Stimulated activated CD8-positive, alpha-beta memory T cell treated with anti-CD3 and anti-CD28 coated beads, Interleukin-2, amount 100 ng/mL, for 1 hour (primary cell): ENCODE results near the gene TSLP.

Experiments used
- DNase-seq, 2 donors: peaks; one replicate each; pipeline ENCODE4 v3.0.0-alpha.2; 2020; ENCODE audit warnings: low read depth in 2 of 2

TSLP gene

DNA sequence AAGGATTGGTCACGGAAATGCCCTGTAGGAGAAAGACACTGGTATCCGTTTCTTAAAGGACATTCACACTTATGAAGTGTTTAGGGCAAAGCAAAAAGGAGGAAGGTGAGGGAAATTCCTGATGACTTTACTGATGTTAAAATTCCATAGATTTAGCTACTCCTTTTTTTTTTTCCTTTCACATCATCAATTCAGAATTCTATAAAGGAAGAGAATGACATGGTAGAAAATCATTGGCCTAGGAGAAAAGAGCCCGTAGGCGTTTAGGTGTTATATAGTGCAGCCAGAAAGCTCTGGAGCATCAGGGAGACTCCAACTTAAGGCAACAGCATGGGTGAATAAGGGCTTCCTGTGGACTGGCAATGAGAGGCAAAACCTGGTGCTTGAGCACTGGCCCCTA, at the start of gene TSLP:
Gene TSLP, plus strand, starts transcription at position 301 of the 400 bp plus-strand sequence. CDS start 178 bp downstream, outside the sequence.
- DNase-seq = no peak

DNA sequence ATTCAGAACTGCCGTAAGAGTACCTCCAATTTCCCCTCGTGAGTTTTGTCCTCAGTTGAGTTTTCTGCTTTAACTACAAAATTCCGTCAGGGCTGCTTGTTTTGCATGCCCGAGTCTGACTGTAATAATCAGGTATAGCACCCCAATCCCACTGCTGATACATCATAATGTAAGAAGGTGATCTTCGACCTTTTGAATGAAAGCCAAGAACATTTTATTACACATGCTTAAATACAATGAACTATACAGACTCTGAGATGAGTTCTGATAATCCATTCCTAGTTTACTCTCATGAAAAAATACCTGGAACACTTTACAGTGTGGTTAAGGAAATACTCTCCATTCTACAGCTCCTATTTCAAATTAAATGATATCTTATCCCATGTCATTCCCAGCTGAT, 49.2 kb upstream of the TSLP start:
- no peak for DNase-seq

DNA sequence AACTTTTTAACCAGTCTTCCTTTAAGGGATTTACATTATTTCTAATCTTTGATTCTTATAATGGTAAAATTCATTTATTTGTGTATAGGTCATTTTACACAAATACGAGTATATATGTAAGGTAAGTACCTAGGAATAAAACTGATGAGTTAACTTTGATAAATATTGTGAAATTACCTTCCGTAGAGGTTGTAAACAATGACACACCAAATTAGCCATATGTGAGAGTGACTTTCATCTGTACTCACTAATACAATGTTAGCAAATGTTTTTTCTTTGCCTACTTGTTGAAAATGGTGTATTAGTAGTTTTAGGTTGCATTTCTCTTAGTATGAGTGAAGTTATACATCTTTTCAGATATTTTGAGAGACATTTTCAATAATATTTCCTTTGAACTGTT, 42.6 kb upstream of the TSLP start:
- DNase-seq = no peak

DNA sequence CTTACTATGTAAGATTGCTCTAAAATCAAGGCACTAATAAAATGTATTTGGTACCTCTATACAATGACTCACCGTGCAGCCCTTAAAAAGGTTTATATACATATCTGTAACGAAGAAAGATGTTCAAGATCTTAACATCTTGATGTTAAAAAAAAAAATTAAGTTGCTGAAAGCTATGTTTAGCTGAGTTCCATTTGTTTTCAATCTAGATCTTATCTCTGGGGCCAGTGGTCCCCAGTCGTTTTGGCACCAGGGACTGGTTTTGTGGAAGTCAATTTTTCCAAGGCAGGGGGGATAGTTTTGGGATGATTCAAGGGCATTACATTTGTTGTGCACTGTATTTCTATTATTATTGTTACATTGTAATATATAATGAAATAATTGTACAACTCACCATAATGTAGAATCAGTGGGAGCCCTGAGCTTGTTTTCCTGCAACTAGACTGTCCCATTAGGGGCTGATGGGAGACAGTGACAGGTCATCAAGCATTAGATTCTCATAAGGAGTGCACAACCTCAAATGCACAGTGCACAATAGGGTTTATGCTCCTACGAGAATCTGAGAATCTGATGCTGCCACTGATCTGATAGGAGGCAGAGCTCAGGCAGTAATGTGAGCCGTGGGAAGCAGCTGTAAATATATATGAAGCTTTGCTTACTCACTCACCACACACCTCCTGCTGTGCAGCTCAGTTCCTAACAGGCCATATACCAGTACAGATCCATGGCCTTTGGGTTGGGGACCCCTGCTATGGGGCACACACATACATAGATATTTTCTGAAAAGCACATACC, 27.6 kb upstream of the TSLP start:
- DNase-seq = no peak

DNA sequence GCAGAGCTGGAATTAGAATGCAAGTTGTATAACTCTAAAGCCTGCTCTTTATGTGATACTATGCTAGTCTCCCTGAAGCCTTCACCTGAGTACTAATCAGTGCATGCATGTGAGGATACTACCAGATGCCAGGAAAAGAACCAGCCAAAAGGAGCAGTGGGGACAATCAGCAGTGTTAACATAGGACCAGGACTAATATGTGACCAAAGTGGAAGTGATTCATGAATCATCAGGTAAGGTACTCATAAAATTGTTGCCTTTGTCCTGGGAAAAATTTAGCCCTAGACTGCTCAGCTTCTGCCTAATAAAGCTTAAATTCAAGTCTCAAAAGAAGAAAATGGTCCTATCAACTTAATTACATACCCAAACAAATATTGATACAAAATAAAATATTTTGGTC, 13.4 kb upstream of the TSLP start:
- DNase-seq = no peak

DNA sequence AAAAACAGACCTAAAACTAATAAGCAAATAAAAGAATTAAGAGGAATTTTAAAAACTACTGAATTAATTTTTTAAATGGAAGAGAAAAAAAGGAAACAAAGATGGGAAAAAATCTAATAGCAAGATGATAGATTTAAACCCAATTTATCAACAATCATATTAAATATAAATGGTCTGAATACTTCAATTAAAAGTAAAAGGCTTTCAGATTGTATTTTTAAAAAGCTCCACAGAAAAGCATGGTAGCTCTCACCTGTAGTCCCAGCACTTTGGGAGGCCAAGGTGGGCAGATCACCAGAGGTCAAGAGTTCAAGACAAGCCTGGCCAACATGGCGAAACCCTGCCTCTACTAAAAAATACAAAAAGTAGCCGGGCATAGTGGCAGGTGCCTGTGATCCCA, 11.3 kb upstream of the TSLP start:
- no peak for DNase-seq

DNA sequence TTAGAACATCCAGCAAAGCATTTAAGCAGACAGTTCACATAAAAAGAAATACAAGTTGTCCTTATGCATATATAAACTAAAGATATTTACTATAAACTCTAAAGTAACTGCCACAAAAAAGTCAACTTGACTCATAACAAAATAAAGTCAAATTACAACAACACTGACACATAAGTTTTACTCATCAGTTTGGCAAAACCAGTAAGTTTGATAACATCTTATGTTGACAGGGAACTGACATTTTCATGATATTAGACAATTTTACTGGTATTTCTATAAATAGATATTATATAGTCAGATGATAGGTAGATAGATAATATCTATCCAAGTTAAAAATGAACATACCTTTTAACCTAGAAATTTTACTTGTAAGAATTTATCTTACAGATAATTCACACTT, 9.9 kb upstream of the TSLP start:
- no peak for DNase-seq

DNA sequence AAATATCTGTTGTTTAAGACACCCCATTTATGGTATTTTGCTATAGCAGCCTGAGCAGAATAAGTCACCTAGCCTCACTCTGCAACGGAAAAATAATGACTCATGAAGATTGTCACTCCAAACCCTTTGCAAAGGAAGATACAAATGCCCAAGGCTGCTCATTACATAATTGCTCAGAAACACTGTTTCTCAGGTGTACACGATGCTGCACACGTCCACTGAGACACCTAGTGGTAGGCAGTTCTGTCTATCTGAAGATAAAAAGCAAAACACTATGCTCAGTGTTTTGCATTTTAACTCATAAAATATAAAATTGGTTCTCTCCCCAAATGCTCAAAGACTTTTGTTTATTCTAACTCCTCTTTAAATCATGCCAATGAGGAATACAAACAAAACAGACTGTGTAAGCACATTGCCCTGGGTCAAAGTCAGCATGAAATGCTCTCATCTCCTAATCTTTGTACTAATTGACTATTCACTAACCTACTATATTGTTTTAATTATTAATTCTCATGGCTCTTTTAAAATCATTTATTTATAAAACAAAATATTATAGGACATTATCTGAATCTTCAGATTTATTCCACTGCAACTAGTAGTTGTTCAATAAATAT, 7.7 kb upstream of the TSLP start:
- DNase-seq = no peak

DNA sequence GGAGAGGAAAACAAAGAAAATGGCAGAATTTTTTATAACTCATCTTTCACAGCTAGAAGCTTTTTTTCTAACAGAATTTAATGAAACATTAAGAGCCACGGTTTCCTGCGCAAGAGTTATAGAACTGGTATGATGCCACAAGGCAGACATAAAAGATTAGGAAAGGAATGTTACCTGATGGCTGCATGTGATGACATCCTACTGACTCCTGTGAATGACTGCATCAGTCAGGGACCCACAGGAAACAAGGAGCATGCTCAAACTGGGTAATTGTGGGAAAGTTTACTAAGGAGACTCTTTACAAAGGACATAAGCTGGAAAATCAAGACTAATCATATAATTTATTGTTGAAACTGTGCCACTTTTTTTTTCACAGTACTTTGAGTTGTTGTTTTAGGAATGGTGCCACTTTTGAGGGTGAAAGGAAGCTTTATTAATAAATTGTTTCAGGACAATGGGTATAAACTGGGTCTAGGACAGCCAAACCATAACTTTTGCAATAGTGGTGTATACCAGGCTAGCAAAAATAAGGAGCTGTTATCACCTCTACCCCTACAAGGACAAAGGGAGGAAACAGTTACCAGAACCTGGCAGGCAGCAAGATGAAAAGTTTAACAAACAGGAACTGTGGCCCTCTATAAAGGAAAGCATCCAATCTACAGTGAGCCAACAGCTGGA, 5.1 kb upstream of the TSLP start:
- no peak for DNase-seq

DNA sequence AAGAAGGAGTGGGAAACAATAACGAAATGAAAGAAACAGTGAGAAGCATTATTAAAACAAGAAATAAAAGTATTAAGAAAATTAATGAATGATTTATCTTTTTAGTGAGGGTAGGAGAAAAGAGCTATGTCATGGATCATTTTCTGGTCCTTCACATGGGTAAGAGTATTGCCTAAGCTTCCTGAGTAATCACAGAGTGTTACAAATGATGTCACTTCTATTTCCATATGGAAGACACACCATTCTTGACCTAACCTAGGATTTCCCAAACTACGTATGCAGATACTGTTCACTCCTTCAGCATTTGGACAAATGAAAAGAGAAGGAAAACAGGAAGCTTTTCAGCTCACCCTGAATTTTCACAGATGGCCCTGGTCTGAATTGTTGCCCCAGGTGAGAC, 3.3 kb upstream of the TSLP start:
- DNase-seq = no peak

DNA sequence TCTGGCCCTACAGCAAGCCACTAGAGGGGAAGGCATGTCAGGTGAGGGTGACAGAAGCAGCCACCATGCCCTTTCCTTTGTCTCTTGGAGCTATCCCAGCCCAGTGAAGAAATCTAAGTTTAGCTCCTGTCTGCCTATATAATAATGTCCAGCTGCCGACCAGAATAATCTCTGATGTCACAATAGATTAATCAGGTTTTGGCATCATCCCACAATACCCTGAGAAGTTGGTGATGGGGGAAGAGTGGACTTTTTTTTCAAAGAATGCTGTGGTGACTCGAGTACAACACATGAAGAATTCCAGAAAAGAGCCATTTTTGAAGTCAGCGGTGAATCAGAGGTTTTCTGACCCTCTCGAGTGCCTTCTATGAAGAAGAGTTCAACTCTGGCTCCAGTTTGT, 1.7 kb upstream of the TSLP start:
- DNase-seq = no peak

DNA sequence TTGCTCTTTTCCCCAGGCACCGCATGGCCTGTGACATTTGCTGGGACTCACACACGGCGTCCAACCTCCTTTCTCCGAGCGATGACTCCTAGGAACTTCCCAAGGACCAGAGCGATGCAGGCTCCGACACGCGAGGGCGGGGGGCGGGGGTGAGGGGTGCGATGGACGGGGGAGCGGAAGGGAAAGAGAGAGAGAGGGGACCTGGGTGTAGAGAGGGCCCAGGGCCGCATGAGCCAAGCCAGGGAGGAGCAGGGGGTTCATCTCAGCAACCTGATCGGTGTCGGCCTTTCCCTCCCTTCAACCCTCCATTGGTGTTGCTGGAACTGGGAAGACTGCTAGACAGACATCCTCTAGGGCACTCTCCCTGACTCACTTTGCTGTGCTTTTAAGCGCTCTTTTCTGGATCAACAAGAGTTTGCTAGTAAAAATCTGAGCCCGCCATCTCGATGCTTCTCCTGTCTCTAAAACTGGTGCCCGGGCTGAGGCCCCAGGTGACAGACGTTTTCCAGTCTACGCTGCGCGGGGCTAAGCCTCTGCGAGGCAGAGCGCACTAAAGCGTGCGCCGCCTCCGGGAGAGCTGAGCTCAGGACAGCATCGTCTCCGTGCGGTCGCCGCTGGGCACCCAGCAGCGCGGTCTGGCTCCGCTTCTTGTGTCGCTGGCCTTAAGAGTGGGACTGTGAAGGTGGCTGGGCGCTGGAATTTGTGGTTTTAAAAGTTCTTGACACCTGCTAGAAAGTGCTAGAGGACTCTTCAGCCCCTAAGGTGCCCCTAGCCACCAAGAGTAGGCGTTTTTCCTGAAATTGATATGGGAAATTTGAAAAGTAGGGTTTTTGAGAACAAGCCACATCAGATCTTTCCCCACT, 1.0 kb upstream of the TSLP start:
- DNase-seq = no peak

DNA sequence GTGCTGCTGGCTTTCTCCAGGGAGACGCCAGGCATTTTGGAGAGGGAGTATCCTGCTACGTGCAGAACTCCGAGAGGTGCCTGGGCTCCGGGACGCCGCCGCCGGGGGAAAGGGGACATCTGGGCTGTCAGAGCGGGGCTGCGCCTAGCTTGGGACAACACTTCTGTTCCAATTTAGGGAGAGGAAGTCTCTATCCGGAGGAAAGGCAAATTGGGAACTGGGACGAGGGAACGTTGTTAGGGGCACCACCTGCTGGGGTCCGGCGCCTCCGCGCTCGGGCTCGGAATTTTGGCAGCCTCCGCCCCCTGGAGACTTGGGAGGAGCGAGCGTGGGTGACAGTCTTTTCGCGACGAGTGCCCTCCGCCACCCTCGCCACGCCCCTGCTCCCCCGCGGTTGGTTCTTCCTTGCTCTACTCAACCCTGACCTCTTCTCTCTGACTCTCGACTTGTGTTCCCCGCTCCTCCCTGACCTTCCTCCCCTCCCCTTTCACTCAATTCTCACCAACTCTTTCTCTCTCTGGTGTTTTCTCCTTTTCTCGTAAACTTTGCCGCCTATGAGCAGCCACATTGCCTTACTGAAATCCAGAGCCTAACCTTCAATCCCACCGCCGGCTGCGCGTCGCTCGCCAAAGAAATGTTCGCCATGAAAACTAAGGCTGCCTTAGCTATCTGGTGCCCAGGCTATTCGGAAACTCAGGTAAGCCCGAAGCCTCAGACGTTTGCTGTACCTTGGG, 1.6 kb downstream of the TSLP start:
- DNase-seq = peak in 1 of 2 donors; percentile 31

DNA sequence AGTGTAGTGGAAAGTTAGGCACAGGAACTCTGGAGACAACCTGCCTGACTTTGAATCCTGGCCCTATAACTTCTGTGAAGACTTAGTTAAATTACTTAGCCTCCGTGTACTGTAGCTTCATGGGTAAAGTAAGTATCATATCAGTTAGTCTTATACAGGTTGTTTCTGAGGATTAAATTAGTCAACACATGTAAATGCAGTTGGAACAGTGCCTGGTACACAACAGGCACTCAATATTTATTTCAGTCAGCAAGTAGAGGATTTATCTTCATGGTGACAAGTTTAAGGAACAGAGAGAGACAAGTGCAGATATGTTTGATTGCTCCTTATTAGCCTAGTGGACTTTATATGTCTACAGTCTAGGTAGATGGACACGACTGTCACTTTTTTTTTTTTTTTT, 2.7 kb downstream of the TSLP start:
- DNase-seq = no peak

DNA sequence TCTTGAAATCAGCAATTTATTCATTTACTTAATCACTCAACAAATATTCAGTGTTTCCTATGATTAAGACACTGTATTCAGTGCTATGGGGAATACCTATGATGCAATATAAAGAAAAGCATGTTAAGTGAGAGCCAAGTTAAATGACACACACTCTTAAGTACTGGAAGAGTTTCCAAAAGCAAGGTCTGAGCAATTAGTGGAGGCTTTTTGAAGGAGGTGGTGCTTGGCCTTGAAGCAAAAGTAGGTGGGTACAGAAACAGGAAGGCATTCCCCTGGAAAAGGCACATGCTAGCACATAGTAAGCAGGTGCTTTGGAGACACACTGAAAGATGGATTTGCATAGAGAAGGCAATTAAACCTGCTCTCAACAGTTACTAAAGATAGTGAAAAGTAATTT, 4.0 kb downstream of the TSLP start:
- DNase-seq = no peak

DNA sequence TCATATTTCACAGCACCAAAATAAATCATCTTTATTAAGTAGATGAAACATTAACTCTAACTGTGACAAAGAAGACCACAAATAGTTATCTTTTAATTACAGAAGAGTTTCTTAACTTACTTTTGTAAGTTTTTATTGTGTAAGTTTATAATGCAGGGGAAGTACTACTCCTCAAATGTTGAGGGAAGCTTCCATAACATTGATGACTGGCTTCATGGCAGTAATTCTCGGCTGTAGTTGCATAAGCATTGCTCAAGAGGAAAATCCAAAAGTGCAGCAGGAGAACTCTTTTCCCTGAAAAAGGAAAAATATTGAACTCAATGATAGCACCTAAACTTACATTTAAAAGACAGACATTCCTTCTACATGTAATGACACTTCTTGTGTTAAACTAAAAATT, 4.6 kb downstream of the TSLP start:
- DNase-seq = no peak

DNA sequence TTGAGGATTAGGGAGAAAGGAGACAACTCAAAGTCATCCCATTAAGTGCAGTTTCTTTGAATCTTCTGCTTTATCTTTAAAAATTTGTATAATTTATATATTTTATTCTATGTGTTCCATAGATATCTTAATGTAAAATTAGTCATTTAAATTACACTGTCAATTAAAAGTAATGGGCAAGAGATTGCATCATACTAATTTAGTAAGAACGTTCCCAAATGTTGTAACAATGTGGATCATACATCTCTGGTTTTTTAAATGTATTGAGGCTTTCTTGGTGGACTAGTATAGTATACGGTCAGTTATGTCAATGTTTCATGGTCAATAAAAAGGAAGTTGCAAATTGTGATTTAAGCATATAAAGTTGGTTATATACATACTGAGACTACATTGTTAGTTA, 6.2 kb downstream of the TSLP start:
- no peak for DNase-seq

DNA sequence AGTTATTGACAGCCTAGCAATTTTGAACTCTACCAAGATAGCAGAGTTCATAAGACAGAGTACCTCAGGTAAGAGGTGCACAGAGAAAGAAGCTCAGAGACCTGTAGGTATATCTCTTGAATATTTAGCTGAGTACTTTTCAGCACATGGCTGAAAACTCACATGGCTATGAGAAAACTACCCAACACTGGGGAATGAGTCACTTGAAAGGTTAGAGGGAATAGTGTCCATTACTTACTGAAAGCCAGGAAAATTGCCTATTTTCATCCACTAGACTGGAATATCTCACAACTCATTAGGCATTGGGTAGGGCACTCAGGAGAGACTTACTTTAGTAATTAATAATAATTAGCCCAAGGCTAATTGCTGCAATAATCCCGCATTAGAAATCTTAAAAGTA, 8.3 kb downstream of the TSLP start:
- DNase-seq = no peak

DNA sequence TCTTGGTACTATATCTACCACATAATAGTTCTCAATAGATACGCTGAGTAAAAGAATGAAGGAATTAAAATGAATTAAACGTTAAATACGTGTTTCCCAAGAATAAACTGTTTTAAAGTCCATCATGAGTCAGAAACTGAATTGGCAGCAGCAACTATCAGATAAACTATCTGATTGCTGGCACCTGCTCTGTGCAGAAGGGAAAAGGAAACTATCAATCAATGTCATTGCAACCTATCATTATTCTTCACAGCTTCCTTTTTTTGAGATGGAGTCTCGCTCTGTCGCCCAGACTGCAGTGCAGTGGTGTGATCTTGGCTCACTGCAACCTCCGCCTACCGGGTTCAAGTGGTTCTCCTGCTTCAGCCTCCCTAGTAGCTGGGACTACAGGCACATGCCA, 11.8 kb downstream of the TSLP start:
- no peak for DNase-seq

DNA sequence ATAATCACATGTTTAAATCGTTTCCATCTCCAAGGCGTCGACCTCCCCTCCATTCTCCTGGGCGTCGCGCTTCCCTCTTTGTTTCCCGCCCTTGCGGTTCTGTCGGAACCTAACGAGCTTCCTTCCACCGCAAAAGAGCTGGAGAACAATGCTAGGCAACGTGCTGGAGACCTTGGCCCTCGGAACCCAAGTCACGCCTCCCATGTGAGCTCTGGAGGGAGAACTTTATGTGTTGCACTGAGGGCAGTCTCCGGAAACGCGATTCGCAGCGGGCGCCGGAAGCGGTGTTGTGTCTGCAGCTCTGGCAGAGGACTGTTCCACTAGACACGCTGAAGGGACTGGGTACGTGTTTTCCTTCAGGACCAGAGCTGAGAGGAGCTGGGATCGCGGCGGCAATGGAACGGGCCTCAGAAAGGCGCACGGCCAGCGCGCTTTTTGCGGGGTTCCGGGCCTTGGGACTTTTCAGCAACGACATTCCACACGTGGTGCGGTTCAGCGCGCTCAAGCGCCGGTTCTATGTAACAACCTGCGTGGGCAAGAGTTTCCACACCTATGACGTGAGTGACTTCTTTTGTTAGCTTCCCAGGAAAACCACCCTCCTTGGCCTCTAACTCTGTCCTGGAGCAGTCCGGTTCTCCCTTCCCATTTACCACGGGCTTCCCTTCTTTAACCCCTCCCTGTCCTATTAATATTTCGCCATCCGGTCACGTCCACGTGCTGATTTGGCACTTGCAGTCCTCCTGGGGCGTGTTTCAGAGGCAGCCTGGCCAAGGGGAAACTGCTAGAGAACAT, 20.7 kb downstream of the TSLP start, which contains the start of gene WDR36:
Gene WDR36, plus strand, starts transcription at position 287 of the 792 bp plus-strand sequence. Its CDS starts 109 bp downstream, at position 396.
- peak; percentile 77 to 81 for DNase-seq
